HEK293 (cell line): ENCODE measurements around the gene FXYD6.

ENCODE experiments used
- CTCF ChIA-PET: fragments of 350-600 bp; formaldehyde crosslinking; extraction: SDS; loops from one replicate; lab custom pipeline; 2021; ENCODE audit warnings: antibody characterized with exemption; lab: Yijun Ruan, JAX
- POLR2A ChIA-PET: fragments of 300-600 bp; formaldehyde crosslinking; extraction: SDS; loops from one replicate; lab custom pipeline; 2020; ENCODE audit warnings: antibody characterized with exemption, inconsistent platforms; lab: Yijun Ruan, JAX
- H3K27ac ChIP-seq: fragments of 200-500 bp; sonication (Bioruptor generic); 2 replicates; pipeline ENCODE4 v1.5.1; 2014; ENCODE audit warnings: low read depth, low read length, control low read depth, inconsistent platforms; ENCODE audit errors: extremely low read depth
- H3K36me3 ChIP-seq, 2 experiments: fragments of 200-500 bp in 1 of 2; sonication (Bioruptor generic) in 1 of 2; 1 replicate in 1 of 2; 2 replicates in 1 of 2; pipeline ENCODE4 v1.5.1; 2014 to 2017; ENCODE audit warnings: inconsistent platforms in 2 of 2, low read length in 2 of 2; ENCODE audit not compliant: control insufficient read depth in 2 of 2, insufficient read depth in 1 of 2
- H3K4me1 ChIP-seq: fragments of 200-500 bp; sonication (Bioruptor generic); 2 replicates; pipeline ENCODE4 v1.5.1; 2014; ENCODE audit warnings: mild to moderate bottlenecking, low read length, inconsistent platforms; ENCODE audit not compliant: control insufficient read depth, insufficient read depth
- H3K4me3 ChIP-seq: 2 replicates; pipeline ENCODE4 v1.5.1; 2011; ENCODE audit warnings: low read depth, mild to moderate bottlenecking, control low read depth, low read length, moderate library complexity
- H3K9me3 ChIP-seq: fragments of 200-500 bp; sonication (Bioruptor generic); 2 replicates; pipeline ENCODE4 v1.5.1; 2014; ENCODE audit warnings: low read depth, low read length, inconsistent platforms; ENCODE audit not compliant: control insufficient read depth, insufficient read depth
- BCL11A ChIP-seq: fragments of 450-650 bp; formaldehyde crosslinking; IDR thresholded peaks from 2 replicates; pipeline ENCODE4 v1.5.1; 2016; ENCODE audit warnings: low read depth, missing biosample characterization, missing genetic modification characterization
- HOXD13 ChIP-seq: sonication (generic); formaldehyde crosslinking; IDR thresholded peaks from 2 replicates; pipeline ENCODE4 v1.8.0; 2022; ENCODE audit warnings: missing genetic modification reagents, borderline replicate concordance
- KLF16 ChIP-seq: fragments of 450-650 bp; formaldehyde crosslinking; IDR thresholded peaks from 2 replicates; pipeline ENCODE4 v1.5.1; 2017; ENCODE audit warnings: missing biosample characterization, missing genetic modification characterization
- SALL2 ChIP-seq: fragments of 450-650 bp; formaldehyde crosslinking; IDR thresholded peaks from 2 replicates; pipeline ENCODE4 v1.5.0; 2017; ENCODE audit warnings: missing biosample characterization, mild to moderate bottlenecking, missing genetic modification characterization, borderline replicate concordance
- WT1 ChIP-seq: fragments of 450-650 bp; formaldehyde crosslinking; IDR thresholded peaks from 2 replicates; pipeline ENCODE4 v1.5.1; 2016; ENCODE audit warnings: missing biosample characterization, missing genetic modification characterization
- ZFHX2 ChIP-seq: fragments of 450-650 bp; formaldehyde crosslinking; conservative IDR thresholded peaks from 2 replicates; pipeline ENCODE4 v1.5.1; 2016; ENCODE audit warnings: missing biosample characterization, missing genetic modification characterization
- ZFP41 ChIP-seq: fragments of 450-650 bp; formaldehyde crosslinking; IDR thresholded peaks from 2 replicates; pipeline ENCODE4 v1.5.1; 2016; ENCODE audit warnings: missing biosample characterization, missing genetic modification characterization, borderline replicate concordance
- ZFP69B ChIP-seq: fragments of 450-650 bp; formaldehyde crosslinking; IDR thresholded peaks from 2 replicates; pipeline ENCODE4 v1.5.1; 2016; ENCODE audit warnings: missing biosample characterization, missing genetic modification characterization
- ZIC2 ChIP-seq: fragments of 450-650 bp; formaldehyde crosslinking; IDR thresholded peaks from 2 replicates; pipeline ENCODE4 v1.5.1; 2016; ENCODE audit warnings: missing biosample characterization, missing genetic modification characterization
- ZNF132 ChIP-seq: fragments of 450-650 bp; formaldehyde crosslinking; IDR thresholded peaks from 2 replicates; pipeline ENCODE4 v1.5.1; 2017; ENCODE audit warnings: missing biosample characterization, missing genetic modification characterization, borderline replicate concordance
- ZNF155 ChIP-seq: fragments of 450-650 bp; formaldehyde crosslinking; IDR thresholded peaks from 2 replicates; pipeline ENCODE4 v1.5.1; 2016; ENCODE audit warnings: missing biosample characterization, missing genetic modification characterization
- ZNF16 ChIP-seq: fragments of 450-650 bp; formaldehyde crosslinking; IDR thresholded peaks from 2 replicates; pipeline ENCODE4 v1.5.1; 2016; ENCODE audit warnings: low read depth, missing biosample characterization, missing genetic modification characterization
- ZNF221 ChIP-seq: fragments of 450-650 bp; formaldehyde crosslinking; IDR thresholded peaks from 2 replicates; pipeline ENCODE4 v1.5.1; 2017; ENCODE audit warnings: missing biosample characterization, missing genetic modification characterization, borderline replicate concordance
- ZNF302 ChIP-seq: fragments of 450-650 bp; formaldehyde crosslinking; IDR thresholded peaks from 2 replicates; pipeline ENCODE4 v1.5.1; 2016; ENCODE audit warnings: missing biosample characterization, missing genetic modification characterization, low read depth
- ZNF354C ChIP-seq: fragments of 450-650 bp; formaldehyde crosslinking; IDR thresholded peaks from 2 replicates; pipeline ENCODE4 v1.5.1; 2016; ENCODE audit warnings: missing biosample characterization, missing genetic modification characterization, low read depth, borderline replicate concordance
- ZNF391 ChIP-seq: fragments of 450-650 bp; formaldehyde crosslinking; IDR thresholded peaks from 2 replicates; pipeline ENCODE4 v1.5.1; 2016; ENCODE audit warnings: low read depth, missing biosample characterization, missing genetic modification characterization, borderline replicate concordance
- ZNF423 ChIP-seq: fragments of 450-650 bp; formaldehyde crosslinking; IDR thresholded peaks from 2 replicates; pipeline ENCODE4 v1.5.1; 2016; ENCODE audit warnings: missing biosample characterization, missing genetic modification characterization
- ZNF426 ChIP-seq: fragments of 450-650 bp; formaldehyde crosslinking; IDR thresholded peaks from 2 replicates; pipeline ENCODE4 v1.5.1; 2017; ENCODE audit warnings: missing biosample characterization, missing genetic modification characterization, mild to moderate bottlenecking, inconsistent platforms, moderate library complexity
- ZNF514 ChIP-seq: fragments of 450-650 bp; formaldehyde crosslinking; IDR thresholded peaks from 2 replicates; pipeline ENCODE4 v1.5.1; 2016; ENCODE audit warnings: missing biosample characterization, missing genetic modification characterization
- ZNF529 ChIP-seq: fragments of 450-650 bp; formaldehyde crosslinking; IDR thresholded peaks from 2 replicates; pipeline ENCODE4 v1.5.1; 2017; ENCODE audit warnings: missing genetic modification characterization, missing biosample characterization; ENCODE audit not compliant: insufficient replicate concordance
- ZNF610 ChIP-seq: fragments of 450-650 bp; formaldehyde crosslinking; IDR thresholded peaks from 2 replicates; pipeline ENCODE4 v1.5.1; 2016; ENCODE audit warnings: missing biosample characterization, missing genetic modification characterization, borderline replicate concordance
- ZNF677 ChIP-seq: fragments of 450-650 bp; IDR thresholded peaks from 2 replicates; pipeline ENCODE4 v1.5.0; 2018; ENCODE audit warnings: missing biosample characterization, mild to moderate bottlenecking, missing genetic modification characterization, moderate library complexity
- ZNF777 ChIP-seq: fragments of 450-650 bp; formaldehyde crosslinking; IDR thresholded peaks from 2 replicates; pipeline ENCODE4 v1.5.1; 2017; ENCODE audit warnings: missing biosample characterization, missing genetic modification characterization, borderline replicate concordance
- ZNF830 ChIP-seq: fragments of 450-650 bp; IDR thresholded peaks from 2 replicates; pipeline ENCODE4 v1.5.0; 2018; ENCODE audit warnings: missing biosample characterization, missing genetic modification characterization, low read depth, mild to moderate bottlenecking, moderate library complexity
- TF ChIP-seq, protein P1 (sequence below): IDR thresholded peaks from 2 replicates; pipeline ENCODE4 v1.6.1; 2011; ENCODE audit warnings: mild to moderate bottlenecking, low read depth, low read length, borderline replicate concordance
- TF ChIP-seq, protein P2 (sequence below): fragments of 450-650 bp; IDR thresholded peaks from 2 replicates; pipeline ENCODE4 v1.5.1; 2018; ENCODE audit warnings: missing biosample characterization, missing genetic modification characterization

The FXYD6 gene

DNA sequence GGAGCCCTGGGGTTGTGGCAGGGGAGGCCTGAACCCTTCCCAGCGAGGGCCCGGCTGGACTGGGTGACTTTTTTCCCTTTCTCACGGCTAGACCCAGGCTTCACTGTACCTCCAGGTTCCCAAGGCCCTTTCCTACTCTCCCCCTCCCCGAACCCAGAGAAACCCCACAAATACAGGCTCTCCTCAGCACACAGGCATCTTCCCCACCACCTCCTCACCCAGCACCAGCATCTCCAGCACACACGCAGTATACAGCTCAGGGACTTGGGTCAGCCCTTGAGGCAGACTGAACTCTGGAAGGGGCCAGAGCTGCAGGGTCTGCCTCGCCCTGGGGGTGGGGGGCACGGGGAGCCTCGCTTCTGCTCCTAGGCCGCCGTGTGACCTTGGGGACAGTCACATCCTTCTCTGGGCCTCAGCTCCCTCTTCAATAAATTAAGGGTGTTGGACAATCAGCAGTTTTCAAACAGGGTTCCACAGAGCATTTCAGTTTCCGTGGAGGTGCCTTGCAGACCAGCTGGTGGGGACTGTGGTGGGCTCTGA lies 48.2 kb upstream of the FXYD6 start:
- Histone ChIP-seq H3K9me3 (no peaks in the 10 kb centered on the region), H3K4me1 (no peaks in the 10 kb centered on the region), H3K4me3 (no peak overlapping the region), H3K27ac (no peak overlapping the region), H3K36me3 (no peaks in the 10 kb centered on the region)
- POLR2A ChIA-PET = no interaction called here
- TF ChIP-seq ZNF391 (tag by site-specific recombination) (no peak), ZNF221 (tag by site-specific recombination) (no peak), ZFP69B (no peak), ZFP41 (no peak), SALL2 (tag by site-specific recombination) (no peak), ZNF529 (tag by site-specific recombination) (no peak), ZNF423 (tag by site-specific recombination) (no peak), ZNF830 (tag by site-specific recombination) (no peak), ZNF132 (tag by site-specific recombination) (no peak), WT1 (tag by site-specific recombination) (no peak), ZNF610 (tag by site-specific recombination) (no peak)
- TF ChIP-seq, protein P1, sequence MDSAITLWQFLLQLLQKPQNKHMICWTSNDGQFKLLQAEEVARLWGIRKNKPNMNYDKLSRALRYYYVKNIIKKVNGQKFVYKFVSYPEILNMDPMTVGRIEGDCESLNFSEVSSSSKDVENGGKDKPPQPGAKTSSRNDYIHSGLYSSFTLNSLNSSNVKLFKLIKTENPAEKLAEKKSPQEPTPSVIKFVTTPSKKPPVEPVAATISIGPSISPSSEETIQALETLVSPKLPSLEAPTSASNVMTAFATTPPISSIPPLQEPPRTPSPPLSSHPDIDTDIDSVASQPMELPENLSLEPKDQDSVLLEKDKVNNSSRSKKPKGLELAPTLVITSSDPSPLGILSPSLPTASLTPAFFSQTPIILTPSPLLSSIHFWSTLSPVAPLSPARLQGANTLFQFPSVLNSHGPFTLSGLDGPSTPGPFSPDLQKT = no peak
- CTCF ChIA-PET = interaction anchor here (2.0 kb wide), 1 partner anchor 22 kb away, joined by 5 read pairs; no protein-coding TSS in a partner anchor

DNA sequence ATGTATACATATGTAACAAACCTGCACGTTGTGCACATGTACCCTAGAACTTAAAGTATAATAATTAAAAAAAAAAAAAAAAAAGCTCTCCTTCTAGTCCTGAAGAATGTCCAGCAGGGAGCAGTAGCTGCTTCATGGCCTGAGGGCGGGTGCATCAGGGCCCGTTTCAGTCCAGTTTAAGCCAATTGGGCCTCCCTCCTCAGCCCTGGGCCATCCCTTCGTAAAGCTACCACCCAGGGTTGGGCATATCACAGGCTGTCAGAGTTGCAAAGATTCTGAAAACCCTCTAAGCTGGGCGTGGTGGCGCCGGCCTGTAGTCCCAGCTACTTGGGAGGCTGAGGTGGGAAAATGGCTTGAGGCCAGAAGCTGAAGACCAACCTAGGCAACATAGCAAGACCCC lies 47.3 kb upstream of the FXYD6 start:
- CTCF ChIA-PET = interaction anchor here (1.1 kb wide), 1 partner anchor 9 kb away, joined by 3 read pairs; no protein-coding TSS in a partner anchor
- Histone ChIP-seq H3K27ac (no peak overlapping the region), H3K4me3 (no peak overlapping the region), H3K9me3 (no peaks in the 10 kb centered on the region), H3K4me1 (no peaks in the 10 kb centered on the region), H3K36me3 (no peaks in the 10 kb centered on the region)
- TF ChIP-seq WT1 (tag by site-specific recombination) = no peak
- TF ChIP-seq ZNF16 = no peak
- TF ChIP-seq KLF16 (tag by site-specific recombination) = no peak
- no peak for TF ChIP-seq ZNF155 (tag by site-specific recombination)
- no peak for TF ChIP-seq ZFHX2
- TF ChIP-seq ZNF426 = no peak
- TF ChIP-seq ZNF777 = no peak
- POLR2A ChIA-PET = no interaction called here

DNA sequence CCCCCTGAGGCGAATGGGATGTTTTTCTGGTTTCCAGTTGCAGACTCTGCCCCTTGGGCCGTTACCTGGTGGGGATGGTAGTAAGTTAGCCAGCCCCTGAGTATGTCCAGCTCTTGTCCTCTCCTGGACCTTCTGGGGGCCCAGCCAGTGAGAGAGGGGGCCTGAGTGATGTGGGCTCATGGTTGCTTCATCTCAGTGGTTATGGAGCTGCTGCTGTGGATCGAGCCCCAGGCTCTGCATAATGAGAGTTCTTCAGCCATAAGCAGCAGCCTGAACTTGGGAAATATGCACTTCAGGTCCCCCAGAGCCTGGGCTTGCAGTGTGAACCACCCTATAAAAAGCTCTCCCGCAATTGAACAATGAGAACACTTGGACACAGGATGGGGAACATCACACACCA lies 46.8 kb upstream of the FXYD6 start:
- CTCF ChIA-PET = interaction anchor here (1.1 kb wide), 1 partner anchor 8 kb away, joined by 3 read pairs; no protein-coding TSS in a partner anchor
- Histone ChIP-seq H3K36me3 (no peaks in the 10 kb centered on the region), H3K9me3 (no peaks in the 10 kb centered on the region), H3K27ac (no peak overlapping the region), H3K4me1 (no peaks in the 10 kb centered on the region), H3K4me3 (no peak overlapping the region)
- POLR2A ChIA-PET = no interaction called here
- no peak for TF ChIP-seq ZNF354C

DNA sequence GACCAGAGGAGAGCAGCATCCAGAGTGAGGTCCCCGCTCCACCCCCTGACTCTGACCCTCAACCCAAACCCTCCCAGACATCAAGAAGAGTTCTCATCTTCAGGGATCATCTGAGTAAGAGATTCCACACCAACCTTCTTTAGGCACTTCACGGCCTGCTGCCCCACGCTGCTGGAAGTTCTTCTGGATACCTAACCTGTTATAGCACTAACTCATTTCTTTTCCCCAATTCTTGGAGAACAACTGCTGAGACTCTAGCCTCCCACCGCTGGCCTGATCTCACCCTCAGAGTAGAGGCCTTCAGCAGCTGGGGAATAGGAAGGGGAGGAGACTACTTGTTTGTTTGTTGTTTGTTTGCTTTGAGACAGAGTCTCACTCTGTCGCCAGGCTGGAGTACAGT lies 45.4 kb upstream of the FXYD6 start:
- ChIA-PET POLR2A (interaction anchor here (0.7 kb wide), 1 partner anchor 17 kb away, joined by 3 read pairs; no protein-coding TSS in a partner anchor), CTCF (interaction anchor here (0.8 to 2.3 kb wide), 3 partner anchors 25 to 478 kb away, joined by 3 to 10 read pairs (median 4); no protein-coding TSS in a partner anchor)
- H3K4me3 ChIP-seq = no peak overlapping the region
- no peaks in the 10 kb centered on the region for H3K4me1 ChIP-seq
- no peak overlapping the region for H3K27ac ChIP-seq
- H3K9me3 ChIP-seq = no peaks in the 10 kb centered on the region
- no peaks in the 10 kb centered on the region for H3K36me3 ChIP-seq
- no peak for TF ChIP-seq ZIC2
- TF ChIP-seq ZNF514 (tag by site-specific recombination) = no peak
- no peak for TF ChIP-seq ZNF426
- no peak for TF ChIP-seq ZNF302
- TF ChIP-seq ZNF423 (tag by site-specific recombination) = no peak
- no peak for TF ChIP-seq ZNF677
- no peak for TF ChIP-seq HOXD13
- TF ChIP-seq, protein P2, sequence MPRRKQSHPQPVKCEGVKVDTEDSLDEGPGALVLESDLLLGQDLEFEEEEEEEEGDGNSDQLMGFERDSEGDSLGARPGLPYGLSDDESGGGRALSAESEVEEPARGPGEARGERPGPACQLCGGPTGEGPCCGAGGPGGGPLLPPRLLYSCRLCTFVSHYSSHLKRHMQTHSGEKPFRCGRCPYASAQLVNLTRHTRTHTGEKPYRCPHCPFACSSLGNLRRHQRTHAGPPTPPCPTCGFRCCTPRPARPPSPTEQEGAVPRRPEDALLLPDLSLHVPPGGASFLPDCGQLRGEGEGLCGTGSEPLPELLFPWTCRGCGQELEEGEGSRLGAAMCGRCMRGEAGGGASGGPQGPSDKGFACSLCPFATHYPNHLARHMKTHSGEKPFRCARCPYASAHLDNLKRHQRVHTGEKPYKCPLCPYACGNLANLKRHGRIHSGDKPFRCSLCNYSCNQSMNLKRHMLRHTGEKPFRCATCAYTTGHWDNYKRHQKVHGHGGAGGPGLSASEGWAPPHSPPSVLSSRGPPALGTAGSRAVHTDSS = no peak
- no peak for TF ChIP-seq BCL11A (tag by site-specific recombination)
